Lower leg skin (tissue), 3 donors: ENCODE data around the gene CHCHD5.

Source experiments
- CTCF ChIP-seq, 3 donors: fragments of 450-650 bp; IDR thresholded peaks; one replicate each; pipeline ENCODE4 v1.5.1; 2016; ENCODE audit warnings: antibody characterized with exemption in 3 of 3, mild to moderate bottlenecking in 3 of 3, moderate library complexity in 2 of 3
- POLR2A ChIP-seq, 2 donors: fragments of 450-650 bp; IDR thresholded peaks; one replicate each; pipeline ENCODE4 v1.6.1; 2016 to 2017; ENCODE audit warnings: antibody characterized with exemption in 2 of 2, mild to moderate bottlenecking in 1 of 2, moderate library complexity in 1 of 2

GRCh38 chr2:112606547-112606946, 22.1 kb downstream of the CHCHD5 start:
- TF ChIP-seq CTCF (IDR thresholded peaks at IDR 0.05) = no peak
- no peak for TF ChIP-seq POLR2A (IDR thresholded peaks at IDR 0.05)
